GM12878 (cell line): ENCODE data around the gene FAM110C. TPM values are rescaled to one million over a fixed set of nuclear protein-coding genes. Genes with fewer than 3 reads are reported as not detected.

Source experiments
- ATAC-seq: fragments of 200-7000 bp; cut with Tn5 transposase; 3 replicates; pipeline ENCODE4 v1.9.1; 2020; ENCODE audit warnings: mild to moderate bottlenecking, moderate library complexity
- BruUV-seq: library from RNA; stranded (reverse); fragments of 400-500 nt; replicated peaks from 2 replicates; lab custom pipeline; 2021; lab: Mats Ljungman, UMichigan
- CTCF ChIA-PET: fragments of 300-600 bp; sonication (Branson Sonifier 250); formaldehyde crosslinking; extraction: SDS; loops from one replicate; lab custom pipeline; 2021; ENCODE audit warnings: inconsistent platforms; lab: Yijun Ruan, JAX
- POLR2A ChIA-PET: fragments of 350-600 bp; formaldehyde crosslinking; extraction: SDS; loops from one replicate; lab custom pipeline; 2021; ENCODE audit warnings: inconsistent platforms; lab: Charles Lee
- RAD21 ChIA-PET: fragments of 300-600 bp; sonication (Branson Sonifier 250); formaldehyde crosslinking; loops from one replicate; lab custom pipeline; 2023; ENCODE audit warnings: antibody characterized with exemption; ENCODE audit not compliant: unreplicated experiment; lab: Charles Lee
- SMC1A ChIA-PET: fragments of 300-600 bp; sonication (Branson Sonifier 250); formaldehyde crosslinking; loops from one replicate; lab custom pipeline; 2023; ENCODE audit not compliant: unreplicated experiment, uncharacterized antibody; lab: Charles Lee
- DNase-seq: peaks from one replicate; pipeline ENCODE4 v3.0.0-alpha.2; 2011; ENCODE audit warnings: low read depth, low spot score
- FAIRE-seq: peaks from 3 replicates; lab custom pipeline; 2011; peaks lifted over from hg19 to GRCh38; lab: Jason Lieb, UNC
- H2AFZ ChIP-seq: 2 replicates; pipeline ENCODE4 v1.6.0; 2011; ENCODE audit warnings: low read depth, low read length, control low read depth; ENCODE audit not compliant: control insufficient read depth
- H3K27ac ChIP-seq: 2 replicates; pipeline ENCODE4 v1.5.1; 2011; ENCODE audit warnings: control low read depth; ENCODE audit not compliant: control insufficient read depth, insufficient read depth
- H3K27me3 ChIP-seq, 2 experiments: replicated peaks in 1 of 2; 2 replicates each; pipeline versions ENCODE4 v1.6.0 to v1.6.1; 2011; ENCODE audit warnings: low read length in 1 of 2; ENCODE audit not compliant: control insufficient read depth in 2 of 2, insufficient read depth in 2 of 2
- H3K36me3 ChIP-seq, 2 experiments: 2 replicates each; pipeline ENCODE4 v1.5.1; 2011; ENCODE audit warnings: low read length in 1 of 2; ENCODE audit not compliant: control insufficient read depth in 2 of 2, insufficient read depth in 2 of 2
- H3K4me1 ChIP-seq: 2 replicates; pipeline ENCODE4 v1.6.1; 2011; ENCODE audit warnings: mild to moderate bottlenecking, low read length, moderate library complexity, mixed read lengths; ENCODE audit not compliant: control insufficient read depth, insufficient read depth
- H3K4me2 ChIP-seq: 2 replicates; pipeline ENCODE4 v1.6.0; 2011; ENCODE audit warnings: control low read depth; ENCODE audit not compliant: control insufficient read depth, insufficient read depth
- H3K4me3 ChIP-seq: fragments of 200-600 bp; sonication (generic); 2 replicates; pipeline ENCODE4 v1.5.1; 2016
- H3K79me2 ChIP-seq: 2 replicates; pipeline ENCODE4 v1.6.0; 2011; ENCODE audit warnings: low read length; ENCODE audit not compliant: control insufficient read depth, insufficient read depth
- H3K9ac ChIP-seq: 2 replicates; pipeline ENCODE4 v1.8.0; 2011; ENCODE audit warnings: low read length, control low read depth, mixed read lengths; ENCODE audit not compliant: control insufficient read depth, insufficient read depth
- H3K9me3 ChIP-seq: replicated peaks from 3 replicates; pipeline ENCODE4 v1.5.1; 2011; ENCODE audit warnings: mild to moderate bottlenecking, low read length; ENCODE audit not compliant: control insufficient read depth, insufficient read depth
- H4K20me1 ChIP-seq: 2 replicates; pipeline ENCODE4 v1.6.0; 2011; ENCODE audit not compliant: control insufficient read depth, insufficient read depth
- ASH2L ChIP-seq: fragments of 300-600, 200-600 bp; sonication (generic); IDR thresholded peaks from 2 replicates; pipeline ENCODE4 v1.6.1; 2017; ENCODE audit warnings: low read depth, mild to moderate bottlenecking, borderline replicate concordance
- BHLHE40 ChIP-seq, 2 experiments: fragments of 450-650 bp in 1 of 2; IDR thresholded peaks; 2 replicates each; pipeline ENCODE4 v1.6.1; 2011 to 2017; ENCODE audit warnings: low read depth in 2 of 2, borderline replicate concordance in 1 of 2, improper control_type of control experiment in 1 of 2, low read length in 1 of 2, mild to moderate bottlenecking in 1 of 2
- ESRRA ChIP-seq: IDR thresholded peaks from 2 replicates; pipeline ENCODE4 v1.6.1; 2012; ENCODE audit warnings: mild to moderate bottlenecking, low read length, improper control_type of control experiment
- HDAC6 ChIP-seq: fragments of 200-600 bp; sonication (generic); IDR thresholded peaks from one replicate; pipeline ENCODE4 v1.8.0; 2017; ENCODE audit warnings: antibody characterized with exemption; ENCODE audit not compliant: unreplicated experiment
- NR2C1 ChIP-seq: fragments of 450-650 bp; IDR thresholded peaks from 2 replicates; pipeline ENCODE4 v1.6.1; 2017; ENCODE audit warnings: antibody characterized with exemption, mild to moderate bottlenecking, moderate library complexity
- SREBF2 ChIP-seq: IDR thresholded peaks from 2 replicates; pipeline ENCODE4 v1.6.1; 2012; ENCODE audit warnings: mild to moderate bottlenecking, low read length
- TCF3 ChIP-seq: IDR thresholded peaks from 2 replicates; pipeline ENCODE4 v1.6.1; 2012; ENCODE audit warnings: low read depth, mild to moderate bottlenecking, low read length, borderline replicate concordance; ENCODE audit not compliant: insufficient read depth
- YBX1 ChIP-seq: fragments of 450-650 bp; IDR thresholded peaks from 2 replicates; pipeline ENCODE4 v1.6.1; 2016; ENCODE audit warnings: antibody characterized with exemption
- WGBS: methylation state at CpG from one replicate; pipeline ENCODE4 v1.1.6; 2016; ENCODE audit warnings: low lambda C conversion rate; ENCODE audit not compliant: insufficient replicate concordance, insufficient coverage; ENCODE audit errors: missing lambda C conversion rate; 5-methylcytosine and 5-hydroxymethylcytosine counted together
- in situ Hi-C: fragments of 300-500 bp; cut with MboI; formaldehyde crosslinking; loops from 9 replicates; pipeline ENCODE4 v1.14.3; 2018; ENCODE audit warnings: mixed read lengths
- intact Hi-C: fragments of 100-400 bp; cut with micrococcal nuclease; formaldehyde crosslinking; loops from one replicate; pipeline ENCODE4 v1.14.2; 2022; ENCODE audit not compliant: unreplicated experiment
- polyA plus RNA-seq, 11 experiments: library from polyadenylated mRNA; depleted of rRNA in 4 of 11; unstranded in 6 of 11; stranded (reverse) in 5 of 11; fragments of >200 nt; fragmentation: Nextera tagmentation in 4 of 11; fragmentation: Illumina TruSeq in 1 of 11; extraction: Ambion mirVana in 4 of 11; extraction: Trizol in 1 of 11; gene quantifications; 1 replicate in 1 of 11; 2 replicates in 10 of 11; pipeline versions ENCODE4 v1.2.1 to v1.2.3, GENCODE V29; 2011 to 2016; ENCODE audit warnings: inconsistent platforms in 2 of 11, missing spikeins in 2 of 11, low read depth in 1 of 11
- total RNA-seq, 4 experiments: library from RNA; depleted of rRNA in 3 of 4; stranded (reverse); fragments of >200 nt in 3 of 4; fragmentation: Illumina TruSeq in 1 of 4; extraction: Trizol in 1 of 4; gene quantifications; 2 replicates each; pipeline versions ENCODE4 v1.2.1 to v1.2.3, GENCODE V29; 2013 to 2021
- TF ChIP-seq, protein P1 (sequence below): fragments of 450-650 bp; IDR thresholded peaks from 2 replicates; pipeline ENCODE4 v1.6.1; 2014; ENCODE audit warnings: mild to moderate bottlenecking
- TF ChIP-seq, protein P2 (sequence below): fragments of 450-650 bp; IDR thresholded peaks from 2 replicates; pipeline ENCODE4 v1.6.1; 2017; ENCODE audit warnings: mild to moderate bottlenecking
- TF ChIP-seq, protein P3 (sequence below): IDR thresholded peaks from 2 replicates; pipeline ENCODE4 v1.6.1; 2011; ENCODE audit warnings: mild to moderate bottlenecking, low read depth, low read length, moderate library complexity; ENCODE audit not compliant: insufficient replicate concordance

The FAM110C gene
- total and polyA plus RNA-seq, 10 of the 15 experiments (the other 5 are each of a cell fraction or from before 2014, with no cell fraction given): not detected

DNA sequence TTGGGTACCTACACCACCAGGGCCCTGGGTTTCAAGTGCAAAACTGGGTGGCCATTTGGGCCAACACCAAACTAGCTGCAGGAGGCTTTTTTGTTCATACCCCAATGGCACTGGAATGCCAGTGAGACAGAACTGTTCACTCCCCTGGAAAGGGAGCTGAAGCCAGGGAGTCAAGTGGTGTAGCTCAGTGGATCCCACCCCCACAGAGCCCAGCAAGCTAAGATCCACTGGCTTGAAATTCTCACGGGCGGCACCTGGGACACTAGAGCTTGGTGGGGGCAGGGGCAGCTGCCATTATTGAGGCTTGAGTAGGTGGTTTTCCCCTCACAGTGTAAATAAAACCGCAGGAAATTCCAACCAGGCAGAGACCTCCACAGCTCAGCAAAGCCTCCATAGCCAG, 46.0 kb upstream of the FAM110C start:
- CTCF ChIA-PET: no interaction called here
- ATAC-seq: no peak
- WGBS: 55% methylated on average over 3 of the region's 3 CpGs
- SMC1A ChIA-PET: no interaction called here
- no peaks in the 10 kb centered on the region for H3K36me3 ChIP-seq
- intact Hi-C loops: no loop called here
- TF ChIP-seq NR2C1 (no peak), ASH2L (no peak), BHLHE40 (IDR thresholded peaks at IDR 0.05; ENCODE audit: borderline replicate concordance in 1 of 2, low read depth in 2 of 2, low read length in 1 of 2) (no peak), SREBF2 (no peak), YBX1 (no peak), TCF3 (no peak), ESRRA (no peak), HDAC6 (no peak)
- TF ChIP-seq, protein P1, sequence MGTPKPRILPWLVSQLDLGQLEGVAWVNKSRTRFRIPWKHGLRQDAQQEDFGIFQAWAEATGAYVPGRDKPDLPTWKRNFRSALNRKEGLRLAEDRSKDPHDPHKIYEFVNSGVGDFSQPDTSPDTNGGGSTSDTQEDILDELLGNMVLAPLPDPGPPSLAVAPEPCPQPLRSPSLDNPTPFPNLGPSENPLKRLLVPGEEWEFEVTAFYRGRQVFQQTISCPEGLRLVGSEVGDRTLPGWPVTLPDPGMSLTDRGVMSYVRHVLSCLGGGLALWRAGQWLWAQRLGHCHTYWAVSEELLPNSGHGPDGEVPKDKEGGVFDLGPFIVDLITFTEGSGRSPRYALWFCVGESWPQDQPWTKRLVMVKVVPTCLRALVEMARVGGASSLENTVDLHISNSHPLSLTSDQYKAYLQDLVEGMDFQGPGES: no peak
- TF ChIP-seq, protein P2, sequence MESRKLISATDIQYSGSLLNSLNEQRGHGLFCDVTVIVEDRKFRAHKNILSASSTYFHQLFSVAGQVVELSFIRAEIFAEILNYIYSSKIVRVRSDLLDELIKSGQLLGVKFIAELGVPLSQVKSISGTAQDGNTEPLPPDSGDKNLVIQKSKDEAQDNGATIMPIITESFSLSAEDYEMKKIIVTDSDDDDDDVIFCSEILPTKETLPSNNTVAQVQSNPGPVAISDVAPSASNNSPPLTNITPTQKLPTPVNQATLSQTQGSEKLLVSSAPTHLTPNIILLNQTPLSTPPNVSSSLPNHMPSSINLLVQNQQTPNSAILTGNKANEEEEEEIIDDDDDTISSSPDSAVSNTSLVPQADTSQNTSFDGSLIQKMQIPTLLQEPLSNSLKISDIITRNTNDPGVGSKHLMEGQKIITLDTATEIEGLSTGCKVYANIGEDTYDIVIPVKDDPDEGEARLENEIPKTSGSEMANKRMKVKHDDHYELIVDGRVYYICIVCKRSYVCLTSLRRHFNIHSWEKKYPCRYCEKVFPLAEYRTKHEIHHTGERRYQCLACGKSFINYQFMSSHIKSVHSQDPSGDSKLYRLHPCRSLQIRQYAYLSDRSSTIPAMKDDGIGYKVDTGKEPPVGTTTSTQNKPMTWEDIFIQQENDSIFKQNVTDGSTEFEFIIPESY: no peak
- TF ChIP-seq, protein P3, sequence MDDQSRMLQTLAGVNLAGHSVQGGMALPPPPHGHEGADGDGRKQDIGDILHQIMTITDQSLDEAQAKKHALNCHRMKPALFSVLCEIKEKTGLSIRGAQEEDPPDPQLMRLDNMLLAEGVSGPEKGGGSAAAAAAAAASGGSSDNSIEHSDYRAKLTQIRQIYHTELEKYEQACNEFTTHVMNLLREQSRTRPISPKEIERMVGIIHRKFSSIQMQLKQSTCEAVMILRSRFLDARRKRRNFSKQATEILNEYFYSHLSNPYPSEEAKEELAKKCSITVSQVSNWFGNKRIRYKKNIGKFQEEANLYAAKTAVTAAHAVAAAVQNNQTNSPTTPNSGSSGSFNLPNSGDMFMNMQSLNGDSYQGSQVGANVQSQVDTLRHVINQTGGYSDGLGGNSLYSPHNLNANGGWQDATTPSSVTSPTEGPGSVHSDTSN: no peak
- TF ChIP-seq, all 136 proteins: peak for 0
- no TSS peak for BruUV-seq
- no peaks in the 10 kb centered on the region for H4K20me1 ChIP-seq
- in situ Hi-C loops: no loop called here
- no peak overlapping the region for H3K27ac ChIP-seq
- RAD21 ChIA-PET: no interaction called here
- FAIRE-seq (no peak), DNase-seq (no peak)
- H3K9ac ChIP-seq: no peak overlapping the region
- no peaks in the 10 kb centered on the region; the same call in 2 of the 3 replicates for H3K9me3 ChIP-seq
- no peaks in the 10 kb centered on the region for H3K27me3 ChIP-seq
- H3K4me3 ChIP-seq: no peak overlapping the region
- no peak overlapping the region for H2AFZ ChIP-seq
- H3K4me2 ChIP-seq: no peak overlapping the region
- no peaks in the 10 kb centered on the region for H3K79me2 ChIP-seq
- POLR2A ChIA-PET: no interaction called here
- H3K4me1 ChIP-seq: no peaks in the 10 kb centered on the region
